NB4 (cell line): ENCODE data around the gene CADM2.

Experiments used
- DNase-seq: peaks from one replicate; pipeline ENCODE4 v3.0.0; 2010; ENCODE audit warnings: low read depth
- H3K4me3 ChIP-seq: one replicate; pipeline ENCODE4 v1.5.1; 2011; ENCODE audit warnings: mild to moderate bottlenecking, low read depth, low read length, moderate library complexity
- CTCF ChIP-seq: IDR thresholded peaks from one replicate; pipeline ENCODE4 v1.5.1; 2012; ENCODE audit warnings: low read depth, low read length
- MAX ChIP-seq: IDR thresholded peaks from 2 replicates; pipeline ENCODE4 v1.6.1; 2011; ENCODE audit warnings: low read depth, low read length
- MYC ChIP-seq: IDR thresholded peaks from 2 replicates; pipeline ENCODE4 v1.6.1; 2011; ENCODE audit warnings: low read depth, low read length
- POLR2A ChIP-seq: IDR thresholded peaks from 2 replicates; pipeline ENCODE4 v1.6.1; 2011; ENCODE audit warnings: mild to moderate bottlenecking; ENCODE audit not compliant: insufficient read length; ENCODE audit errors: extremely low read depth

CADM2 gene

GRCh38 chr3:85476891-85477495 is 518.2 kb downstream of the CADM2 start:
- TF ChIP-seq MAX (no peak), MYC (no peak), CTCF (no peak), POLR2A (no peak)
- no peak for DNase-seq

GRCh38 chr3:85481411-85482212 is 522.8 kb downstream of the CADM2 start:
- no peak overlapping the region for H3K4me3 ChIP-seq
- no peak for DNase-seq
- no peak for TF ChIP-seq MAX
- TF ChIP-seq MYC = no peak
- no peak for TF ChIP-seq CTCF
- TF ChIP-seq POLR2A = no peak

More at GRCh38 chr3:85476891-85477495, 518.2 kb downstream of the CADM2 start:
- H3K4me3 ChIP-seq = no peak overlapping the region

GRCh38 chr3:85482213-85482490 is 523.4 kb downstream of the CADM2 start:
- H3K4me3 ChIP-seq = no peak overlapping the region
- DNase-seq = no peak
- TF ChIP-seq MYC = no peak
- TF ChIP-seq POLR2A = no peak
- TF ChIP-seq MAX = no peak
- TF ChIP-seq CTCF = no peak

GRCh38 chr3:85483986-85484385 is 525.2 kb downstream of the CADM2 start:
- no peak overlapping the region for H3K4me3 ChIP-seq
- no peak for DNase-seq
- TF ChIP-seq MYC (no peak), MAX (no peak), POLR2A (no peak), CTCF (no peak)

- no peak overlapping the region for H3K4me3 ChIP-seq
- TF ChIP-seq MYC (no peak), POLR2A (no peak), MAX (no peak), CTCF (no peak)
- no peak for DNase-seq
Observed at GRCh38 chr3:85487375-85487774, 528.6 kb downstream of the CADM2 start.
